Left hindlimb (tissue), 1 donor: ENCODE results near the gene GPATCH1.
A peak's percentile ranks its signal among the peaks of the same experiment; 100 is the strongest.
"Not testable (repeated sequence)": the region's sequence is repeated elsewhere in the genome, so short reads cannot be mapped to it uniquely, and the experiment has no call there.

ENCODE experiments used
- DNase-seq: peaks from one replicate; pipeline ENCODE4 v3.0.0-alpha.2; 2018

Gene GPATCH1

DNA sequence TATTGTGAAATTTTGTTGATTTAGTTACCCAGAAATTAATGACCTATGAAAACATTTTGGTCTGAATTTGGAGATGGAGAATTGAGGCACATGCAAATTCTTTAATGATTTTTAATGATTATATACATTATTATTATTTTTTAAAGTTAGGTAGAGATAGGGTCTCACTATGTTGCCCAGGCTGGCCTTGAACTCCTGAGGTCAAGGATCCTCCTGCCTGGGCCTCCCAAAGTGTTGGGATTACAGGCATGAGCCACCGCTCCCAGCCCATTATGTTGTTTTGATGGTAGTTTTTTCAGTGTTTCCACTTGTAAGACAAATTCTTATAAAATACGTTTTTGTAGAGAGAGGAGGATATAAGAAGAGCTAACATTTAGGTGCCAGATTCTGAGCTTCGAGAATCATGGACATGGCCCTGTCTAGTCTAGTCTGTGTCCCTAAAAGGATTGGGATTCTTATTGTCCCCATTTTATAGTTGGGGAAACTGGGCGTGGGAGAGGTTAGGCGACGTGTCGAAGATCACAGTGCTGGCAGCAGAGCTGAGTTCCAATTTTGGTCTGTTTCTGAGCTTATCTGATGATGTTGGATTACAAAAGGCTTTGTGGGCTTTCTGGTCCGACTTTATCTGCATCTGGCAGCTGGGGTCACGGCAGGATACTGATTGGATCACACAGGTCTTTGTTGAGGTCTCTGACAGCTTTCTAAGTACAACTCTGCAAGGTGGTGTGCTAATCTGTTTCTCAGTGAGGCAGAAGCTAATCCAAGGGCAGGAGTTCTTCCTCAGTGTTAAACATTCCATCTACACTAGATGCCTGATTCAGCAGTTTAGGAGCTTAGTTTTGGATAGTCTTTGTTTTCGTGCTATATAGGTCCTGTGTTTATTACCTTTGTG is 43.5 kb downstream of the GPATCH1 start:
- no peak for DNase-seq

DNA sequence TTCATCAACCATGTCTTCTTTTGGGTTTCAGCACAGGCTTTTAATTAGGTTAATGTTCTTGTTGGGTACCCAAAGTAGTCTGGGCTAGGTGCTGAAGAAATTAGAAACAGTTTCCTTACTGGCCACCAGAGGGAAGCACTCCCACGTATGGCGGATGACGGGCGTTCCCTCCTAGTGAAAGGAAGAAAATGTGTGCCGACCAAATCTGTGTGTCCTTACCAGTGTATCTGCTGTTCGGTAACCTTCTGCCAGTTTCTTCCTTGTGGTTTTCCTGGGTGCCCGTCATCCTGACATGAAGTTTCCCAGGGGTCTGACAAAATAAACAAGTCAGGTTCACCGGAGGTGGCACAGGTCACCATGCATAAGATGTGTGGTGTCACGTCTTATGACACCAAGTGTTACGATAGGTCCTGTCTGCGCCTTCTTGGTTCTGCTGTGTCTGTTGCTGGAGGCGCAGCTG is 45.0 kb downstream of the GPATCH1 start:
- peak; percentile 47 for DNase-seq

DNA sequence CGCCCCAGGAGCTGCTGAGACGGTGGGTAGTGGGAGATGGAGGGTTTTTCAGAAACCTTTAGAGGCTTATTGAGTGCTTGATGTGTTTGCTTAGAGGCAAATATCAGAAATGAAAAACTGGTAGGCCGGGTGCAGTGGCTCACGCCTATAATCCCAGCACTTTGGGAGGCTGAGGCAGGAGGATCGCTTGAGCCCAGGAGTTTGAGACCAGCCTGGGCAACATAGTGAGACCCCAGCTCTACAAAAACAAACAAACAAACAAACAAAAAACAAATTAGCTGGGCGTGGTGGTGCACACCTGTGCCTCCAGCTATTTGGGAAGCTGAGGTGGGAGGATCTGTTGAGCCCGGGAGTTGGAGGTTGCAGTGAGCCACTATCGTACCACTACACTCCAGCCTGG is 45.7 kb downstream of the GPATCH1 start:
- not testable (repeated sequence) for DNase-seq

DNA sequence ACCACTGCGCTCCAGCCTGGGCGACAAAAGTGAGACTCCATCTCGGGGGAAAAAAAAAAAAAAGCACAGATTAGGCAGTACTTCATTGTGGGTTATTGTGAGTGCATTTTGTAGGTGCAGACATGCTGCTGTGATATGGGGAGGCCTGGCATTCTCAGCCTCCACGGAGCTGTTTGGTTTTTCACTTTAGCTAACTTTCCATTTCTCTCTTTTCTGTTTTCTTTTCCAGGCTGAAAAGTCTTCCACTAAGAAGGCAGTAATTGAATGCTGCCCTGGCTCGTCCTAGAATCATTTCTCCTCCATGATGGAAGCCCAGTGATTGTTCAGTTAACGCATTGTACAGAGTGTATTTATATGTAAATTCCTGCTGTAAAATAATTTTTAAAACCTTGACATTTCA is 48.9 kb downstream of the GPATCH1 start:
- no peak for DNase-seq

DNA sequence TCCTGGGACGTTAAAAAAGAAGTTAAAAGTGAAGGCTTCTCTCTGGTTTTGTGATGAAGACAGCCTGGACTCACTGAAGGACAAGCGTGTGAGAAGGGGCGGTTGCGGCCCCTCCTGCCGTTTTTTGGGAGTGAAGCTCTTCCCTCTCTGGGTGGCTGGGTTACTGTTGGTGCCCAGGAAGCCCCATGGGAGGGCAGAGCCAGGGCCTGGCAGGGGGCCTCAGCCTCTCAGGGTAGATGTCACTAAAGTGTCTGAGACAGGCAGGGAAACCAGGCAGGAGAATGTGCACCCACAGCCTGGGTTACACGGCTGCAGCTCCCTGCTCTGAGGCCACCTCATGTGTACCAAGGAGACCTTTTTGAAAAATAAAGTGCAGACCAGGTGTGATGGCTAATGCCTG is 49.5 kb downstream of the GPATCH1 start:
- DNase-seq, result no peak

DNA sequence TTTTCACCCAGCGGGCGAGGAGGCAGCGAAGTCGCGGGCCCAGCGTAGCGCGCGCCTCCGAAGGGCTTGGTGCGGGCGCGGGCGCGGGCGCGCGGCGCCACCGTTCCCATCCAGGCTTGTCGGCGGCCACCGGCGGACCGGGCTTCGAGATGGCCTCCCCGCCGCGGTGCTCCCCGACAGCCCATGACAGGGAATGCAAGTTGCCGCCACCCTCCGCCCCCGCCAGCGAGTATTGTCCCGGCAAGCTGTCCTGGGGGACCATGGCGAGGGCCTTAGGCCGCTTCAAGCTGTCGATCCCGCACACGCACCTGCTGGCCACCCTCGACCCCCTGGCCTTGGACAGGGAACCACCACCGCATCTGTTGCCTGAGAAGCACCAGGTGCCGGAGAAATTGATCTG is 51.0 kb downstream of the GPATCH1 start, which contains the start of gene WDR88:
TSS of gene WDR88 (plus strand) at position 94 of the 400 bp plus-strand sequence. CDS start at position 150, 56 bp downstream.
- DNase-seq, result no peak

DNA sequence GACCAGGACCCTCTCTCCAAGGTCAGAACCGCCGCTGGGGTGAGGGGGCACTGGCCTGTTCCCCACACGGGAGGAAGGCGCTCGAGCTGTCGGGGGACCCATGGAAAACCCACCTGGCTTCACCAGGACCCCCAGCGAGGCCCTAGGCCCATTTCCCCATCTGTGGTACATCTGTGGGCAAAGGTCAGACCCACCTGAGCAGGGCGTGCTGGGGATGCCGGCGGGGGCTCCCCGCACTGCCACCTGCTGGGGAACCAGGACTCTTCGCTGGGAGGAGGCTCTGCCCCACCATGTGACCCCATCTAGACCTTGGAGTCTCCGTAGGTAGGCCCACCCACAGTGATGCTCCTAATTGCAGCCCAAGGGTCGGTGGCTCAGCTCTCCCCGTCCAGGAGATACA is 51.4 kb downstream of the GPATCH1 start:
- no peak for DNase-seq

DNA sequence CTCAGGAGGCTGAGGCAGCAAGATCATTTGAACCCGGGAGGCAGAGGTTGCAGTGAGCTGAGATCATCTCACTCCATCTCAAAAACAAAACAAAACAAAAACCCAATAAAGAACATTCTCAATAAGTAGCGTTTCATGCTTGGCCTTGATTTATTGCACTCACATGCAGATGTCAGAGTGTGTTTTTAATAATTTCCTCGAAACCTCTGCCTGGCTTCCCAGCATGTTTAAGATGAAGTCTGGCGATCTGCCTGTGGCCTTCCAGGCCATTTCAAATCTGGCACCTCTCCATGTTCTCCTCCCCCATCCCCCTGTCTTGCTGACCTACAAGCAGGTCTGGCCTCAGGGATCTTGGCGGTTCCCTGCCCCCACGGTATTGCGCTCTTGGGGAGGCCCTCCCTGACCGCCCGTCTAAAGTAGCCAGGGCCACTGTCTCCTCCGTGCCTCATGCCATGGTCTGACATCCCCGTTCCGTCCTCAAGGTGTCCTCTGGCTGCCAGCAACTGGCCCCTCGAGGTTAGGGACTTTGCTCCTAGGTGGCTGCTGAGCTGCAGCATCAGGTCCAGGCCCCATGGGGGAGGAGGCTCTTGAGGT is 52.6 kb downstream of the GPATCH1 start:
- DNase-seq, result no peak

DNA sequence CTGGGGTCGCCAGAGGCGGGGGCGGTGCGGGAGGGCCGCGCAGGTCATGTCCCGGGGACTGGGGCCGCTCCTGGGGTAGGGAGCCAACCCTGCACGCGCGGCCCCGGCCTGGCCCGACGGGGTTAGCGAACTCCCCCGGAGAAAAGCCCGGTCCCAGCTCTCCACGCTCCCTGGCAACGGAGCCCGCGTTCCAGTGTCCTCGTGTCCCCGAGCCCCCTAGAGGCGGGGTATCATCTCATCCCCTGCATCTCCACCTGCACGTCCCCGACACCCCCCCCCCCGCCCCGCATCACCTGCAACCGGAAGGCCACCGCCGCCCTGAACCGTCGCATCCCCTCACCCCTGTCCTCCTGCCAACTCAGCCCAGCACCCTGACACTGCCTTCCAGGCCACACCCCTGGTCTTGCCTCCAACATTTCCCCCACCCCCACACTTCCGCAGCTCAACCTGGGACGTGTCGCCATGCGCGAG is 53.6 kb downstream of the GPATCH1 start:
- DNase-seq, result no peak

DNA sequence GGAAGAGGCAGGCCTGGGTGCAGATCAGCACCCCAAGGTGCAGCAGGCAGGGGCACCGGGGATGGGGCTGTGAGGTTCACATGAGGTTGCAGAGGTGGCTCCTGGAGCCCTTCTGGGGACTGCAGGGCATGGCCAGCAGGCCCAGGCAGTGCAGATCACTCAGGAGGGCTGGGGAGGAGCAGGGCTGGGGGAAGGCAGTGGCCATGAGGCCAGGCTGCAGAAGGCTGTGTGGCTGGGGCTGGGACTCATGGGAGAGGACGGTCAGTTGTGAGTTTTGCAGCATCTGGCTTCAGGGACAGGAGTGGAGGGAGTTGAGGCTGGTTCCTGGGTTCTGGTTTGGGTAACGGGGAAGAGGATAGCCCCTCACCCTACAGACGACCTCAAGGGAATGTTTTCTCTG is 58.2 kb downstream of the GPATCH1 start:
- DNase-seq, result no peak

DNA sequence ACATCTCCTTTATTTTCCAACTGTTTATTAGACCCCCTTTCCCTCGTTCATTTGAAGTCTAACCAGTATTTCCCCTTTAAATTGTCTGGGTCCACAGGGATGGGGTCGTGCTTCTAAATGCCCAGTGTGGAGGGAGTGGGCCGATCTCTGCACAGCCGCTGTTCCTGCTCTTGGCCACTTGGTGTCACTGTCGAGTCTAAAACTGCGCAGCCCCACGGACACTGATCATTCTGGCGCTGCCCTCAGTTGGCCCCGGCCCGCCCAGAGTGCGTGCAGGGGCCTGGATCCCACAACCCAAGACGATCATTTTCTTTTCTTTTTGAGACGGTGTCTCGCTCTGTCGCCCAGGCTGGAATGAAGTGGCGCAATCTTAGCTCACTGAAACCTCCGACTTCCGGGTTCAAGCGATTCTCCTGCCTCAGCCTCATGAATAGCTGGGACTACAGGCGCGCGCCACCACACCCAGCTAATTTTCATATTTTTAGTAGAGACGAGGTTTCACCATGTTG is 63.0 kb downstream of the GPATCH1 start:
- DNase-seq, result peak; percentile 60

DNA sequence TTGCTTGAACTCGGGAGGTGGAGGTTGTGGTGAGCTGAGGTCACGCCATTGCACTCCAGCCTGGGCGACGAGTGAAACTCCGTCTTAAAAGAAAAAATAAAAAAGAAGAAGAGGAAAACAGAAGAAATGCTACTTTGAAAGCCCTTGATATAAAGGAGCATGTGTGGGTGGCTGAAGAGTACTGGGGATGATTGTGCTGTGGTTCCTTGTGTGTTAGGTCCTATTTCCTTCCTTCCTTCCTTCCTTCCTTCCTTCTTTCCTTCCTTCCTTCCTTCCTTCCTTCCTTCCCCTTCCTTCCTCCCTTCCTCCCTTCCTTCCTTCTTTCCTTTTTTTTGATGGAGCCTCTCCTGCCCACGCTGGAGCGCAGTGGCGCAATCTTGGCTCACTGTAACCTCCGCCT is 65.2 kb downstream of the GPATCH1 start:
- DNase-seq, result no peak

DNA sequence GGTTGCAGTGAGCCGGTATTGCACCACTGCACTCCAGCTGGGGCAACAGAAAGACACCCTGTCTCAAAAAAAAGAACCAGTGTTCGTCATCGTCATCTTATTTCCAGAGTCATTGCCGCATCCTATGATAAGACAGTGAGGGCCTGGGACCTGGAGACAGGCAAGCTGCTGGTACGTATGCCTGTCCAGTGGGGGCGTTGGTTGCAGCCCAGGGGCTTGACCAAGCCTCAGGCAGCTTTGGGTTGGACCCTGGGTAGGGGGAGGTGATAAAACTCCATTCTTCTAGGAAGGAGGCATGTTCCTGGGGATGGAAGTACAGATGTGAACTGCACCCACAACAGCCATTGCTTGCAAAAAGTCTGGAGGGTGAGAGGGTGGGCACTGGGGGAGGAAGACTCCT is 66.6 kb downstream of the GPATCH1 start:
- no peak for DNase-seq

DNA sequence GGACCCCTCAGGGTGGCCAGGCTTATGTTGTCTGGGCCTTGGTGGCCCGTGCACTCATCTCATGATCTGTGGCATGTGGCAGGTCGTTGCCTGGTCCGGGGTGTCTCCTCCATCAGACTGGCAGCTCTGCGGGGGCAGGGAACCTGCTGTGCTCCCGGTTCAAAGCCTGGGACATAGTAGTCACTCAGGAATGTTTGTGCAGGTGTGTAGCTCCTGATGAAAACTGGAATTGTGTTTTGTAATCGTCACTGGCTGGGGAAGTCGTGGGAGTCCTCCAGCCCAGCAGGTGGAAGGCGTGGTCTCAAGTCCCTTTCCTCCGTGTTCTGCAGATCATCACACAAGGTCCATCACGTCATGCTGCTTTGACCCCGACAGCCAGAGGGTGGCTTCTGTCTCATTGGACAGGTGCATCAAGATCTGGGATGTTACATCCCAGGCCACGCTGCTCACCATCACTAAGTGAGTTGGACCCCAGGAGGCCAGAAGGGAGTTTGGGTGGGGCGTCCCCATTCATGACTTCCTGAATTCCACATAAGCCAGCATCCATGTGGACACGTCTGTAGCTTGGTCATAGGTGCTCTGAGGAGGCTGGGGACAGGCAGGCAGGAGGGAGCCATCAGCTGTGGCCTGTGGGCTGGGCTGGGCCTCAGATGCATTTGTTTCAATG is 70.0 kb downstream of the GPATCH1 start:
- no peak for DNase-seq

DNA sequence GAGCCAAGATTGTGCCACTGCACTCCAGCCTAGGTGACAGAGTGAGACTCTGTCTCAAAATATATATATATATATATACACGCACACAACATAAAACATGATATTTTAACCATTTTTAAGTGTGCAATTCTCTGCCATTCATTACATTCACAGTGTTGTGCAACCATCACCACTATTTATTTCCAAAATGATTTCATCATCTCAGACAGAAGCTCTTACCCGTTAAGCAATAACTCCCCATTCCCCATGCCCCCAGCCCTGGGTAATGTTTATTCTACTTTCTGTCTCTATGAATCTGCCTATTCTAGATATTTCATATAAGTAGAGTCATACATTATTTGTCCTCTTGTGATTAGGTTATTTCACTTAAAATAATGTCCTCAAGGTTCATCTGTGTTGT is 71.2 kb downstream of the GPATCH1 start:
- DNase-seq, result no peak

DNA sequence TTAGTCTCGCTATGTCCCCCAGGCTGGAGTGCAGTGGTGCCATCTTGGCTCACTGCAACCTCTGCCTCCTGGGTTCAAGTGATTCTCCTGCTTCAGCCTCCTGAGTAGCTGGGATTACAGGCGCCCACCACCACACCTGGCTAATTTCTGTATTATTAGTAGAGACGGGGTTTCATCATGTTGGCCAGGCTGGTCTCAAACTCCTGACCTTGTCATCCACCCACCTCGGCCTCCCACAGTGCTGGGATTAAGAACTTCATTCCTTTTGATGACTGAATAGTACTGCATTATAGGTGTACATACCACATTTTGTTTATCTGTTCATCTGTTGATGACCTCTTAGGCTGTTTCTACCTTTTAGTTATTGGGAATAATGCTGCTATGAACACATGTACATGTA is 71.6 kb downstream of the GPATCH1 start:
- DNase-seq, result not testable (repeated sequence)

DNA sequence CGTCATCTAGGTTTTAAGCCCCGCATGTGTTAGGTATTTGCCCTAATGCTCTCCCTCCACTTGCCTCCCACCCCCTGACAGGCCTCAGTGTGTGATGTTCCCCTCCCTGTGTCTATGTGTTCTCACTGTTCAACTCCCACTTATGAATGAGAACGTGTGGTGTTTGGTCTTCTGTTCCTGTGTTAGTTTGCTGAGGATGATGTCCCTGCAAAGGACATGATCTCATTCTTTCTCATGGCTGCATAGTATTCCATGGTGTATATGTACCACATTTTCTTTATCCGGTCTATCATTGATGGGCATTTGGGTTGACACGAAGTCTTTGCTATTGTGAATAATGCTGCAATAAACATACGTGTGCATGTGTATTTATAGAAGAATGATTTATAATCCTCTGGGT is 73.3 kb downstream of the GPATCH1 start:
- DNase-seq, result not testable (repeated sequence)

DNA sequence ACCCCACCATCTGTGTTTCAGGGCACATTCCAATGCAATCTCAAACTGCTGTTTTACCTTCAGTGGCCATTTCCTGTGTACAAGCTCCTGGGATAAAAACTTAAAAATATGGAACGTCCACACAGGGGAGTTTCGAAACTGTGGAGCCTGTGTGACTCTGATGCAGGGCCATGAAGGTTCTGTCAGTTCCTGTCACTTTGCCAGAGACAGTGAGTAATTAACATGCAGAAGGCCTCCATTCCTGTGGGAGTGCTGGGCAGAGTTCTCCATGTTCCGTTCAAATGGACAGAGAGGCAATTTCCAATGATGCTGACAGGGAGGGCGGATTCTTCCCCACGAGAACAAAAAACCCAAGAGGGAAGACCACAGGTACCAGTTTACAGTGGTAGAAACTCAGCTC is 75.4 kb downstream of the GPATCH1 start:
- DNase-seq, result no peak

DNA sequence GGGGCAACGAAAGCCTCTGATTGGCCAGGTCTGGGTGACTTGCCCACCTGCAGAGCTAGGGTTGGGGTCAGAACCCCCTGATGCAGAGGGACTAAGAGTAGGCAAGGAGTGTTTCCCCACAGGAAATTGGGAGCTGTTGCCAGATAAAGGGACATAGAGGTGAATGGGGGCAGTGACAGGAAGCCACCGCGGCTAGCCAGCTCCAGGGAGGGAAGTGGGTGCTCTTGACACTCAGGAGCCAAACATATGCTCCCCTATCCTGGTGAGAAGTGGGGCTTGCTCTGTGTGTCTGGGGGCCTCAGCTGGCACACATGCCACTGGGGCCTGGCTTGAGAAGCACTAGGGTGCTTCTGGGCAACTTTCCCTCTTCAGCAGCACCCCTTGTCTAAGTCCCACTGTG is 76.9 kb downstream of the GPATCH1 start:
- DNase-seq, result no peak

DNA sequence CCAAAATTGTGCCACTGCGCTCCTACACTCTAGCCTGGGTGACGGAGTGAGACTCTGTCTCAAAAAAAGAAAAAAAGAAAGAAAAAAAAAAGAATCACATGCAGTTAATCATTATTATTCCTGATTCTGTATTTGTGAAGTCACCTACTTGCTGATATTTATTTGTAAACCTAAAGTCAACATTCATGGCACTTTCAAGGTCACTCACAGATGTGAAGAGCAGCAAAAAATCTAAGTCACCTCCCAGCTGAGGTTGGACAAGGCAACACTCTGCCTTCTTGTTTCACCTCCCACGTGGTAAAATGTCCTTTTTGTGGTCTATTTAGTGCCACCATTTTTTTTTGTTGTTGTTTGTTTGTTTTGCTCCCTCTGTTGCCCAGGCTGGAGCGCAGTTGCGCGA is 77.4 kb downstream of the GPATCH1 start:
- DNase-seq, result no peak

DNA sequence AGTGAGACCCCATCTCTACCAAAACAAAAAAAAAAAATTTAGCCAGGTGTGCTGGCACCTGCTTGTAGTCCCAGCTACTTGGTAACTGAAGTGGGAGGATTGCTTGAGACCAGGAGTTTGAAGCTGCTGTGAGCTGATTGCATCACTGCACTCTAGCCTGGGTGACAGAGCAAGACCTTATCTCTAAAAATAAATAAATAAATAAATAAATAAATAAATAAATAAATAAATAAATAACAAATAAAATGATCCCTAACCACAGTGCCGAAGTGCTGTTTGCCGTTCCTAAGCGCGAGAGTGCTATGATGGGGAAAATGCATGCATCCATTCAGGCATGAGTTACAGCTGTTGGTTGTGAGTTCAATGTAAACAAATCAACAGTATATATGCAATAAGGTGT is 78.2 kb downstream of the GPATCH1 start:
- no peak for DNase-seq

DNA sequence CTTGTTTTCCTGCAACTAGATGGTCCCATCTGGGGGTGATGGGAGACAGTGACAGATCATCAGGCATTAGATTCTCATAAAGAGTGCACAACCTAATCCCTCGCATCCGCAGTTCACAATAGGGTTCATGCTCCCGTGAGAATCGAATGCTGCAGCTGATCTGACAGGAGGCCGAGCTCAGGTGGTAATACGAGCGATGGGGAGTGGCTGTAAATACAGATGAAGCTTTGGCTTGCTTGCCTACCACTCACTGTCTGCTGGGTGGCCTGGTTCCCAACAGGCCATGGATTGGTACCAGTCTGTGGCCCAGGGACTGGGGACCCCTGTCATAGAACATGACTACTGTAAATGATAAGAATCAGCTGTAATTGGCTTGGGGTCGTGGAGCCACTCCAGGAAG is 78.9 kb downstream of the GPATCH1 start:
- DNase-seq, result no peak

DNA sequence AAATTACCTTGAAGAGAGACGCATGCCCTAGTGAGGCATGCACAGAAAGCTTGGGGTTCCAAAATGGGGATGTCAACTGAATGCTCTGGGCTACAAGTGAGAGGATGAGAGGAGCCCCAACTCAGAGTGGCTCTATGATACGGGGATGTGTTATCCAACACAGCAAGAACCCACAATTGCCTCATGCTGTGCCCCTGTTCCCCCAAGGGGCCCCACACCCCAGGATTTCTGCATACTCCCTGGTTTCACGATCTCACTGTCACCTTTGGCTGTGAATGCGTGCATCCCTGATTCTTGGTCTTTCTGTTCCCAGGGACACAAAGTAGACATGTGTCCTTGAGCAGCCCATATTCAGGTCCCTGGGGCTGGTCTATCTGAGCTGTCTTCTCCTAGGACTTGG is 80.2 kb downstream of the GPATCH1 start:
- DNase-seq, result no peak
